T-helper 1 cell (primary cell): ENCODE measurements around the gene DACT2.
"Not testable (repeated sequence)": the region's sequence is repeated elsewhere in the genome, so short reads cannot be mapped to it uniquely, and the experiment has no call there.

Source experiments
- DNase-seq, 5 donors: peaks; one replicate each; pipeline ENCODE4 v3.0.0-alpha.2; 2012 to 2020
- total RNA-seq, 4 donors: gene quantifications; one replicate each; lab custom pipeline; 2026; lab: John Stamatoyannopoulos, UW

DACT2 gene
- 0 reads per million in 4 donors for total RNA-seq

- DNase-seq, result no peak
Observed at GRCh38 chr6:168319279-168320111, at the start of gene DACT2. Gene DACT2, minus strand, starts transcription at chr6:168319777. Its CDS starts 144 bp downstream, at chr6:168319633.

- DNase-seq, result no peak
Observed at GRCh38 chr6:168368936-168369335, 49.4 kb upstream of the DACT2 start.

- DNase-seq, result no peak
Observed at GRCh38 chr6:168368066-168368820, 48.7 kb upstream of the DACT2 start.

- DNase-seq, result no peak
Observed at GRCh38 chr6:168367285-168367751, 47.7 kb upstream of the DACT2 start.

- no peak for DNase-seq
Observed at GRCh38 chr6:168366473-168366872, 46.9 kb upstream of the DACT2 start.

GRCh38 chr6:168365422-168366165, 46.0 kb upstream of the DACT2 start:
- no peak for DNase-seq

- no peak for DNase-seq
Observed at GRCh38 chr6:168364793-168365421, 45.3 kb upstream of the DACT2 start.

- DNase-seq, result no peak
Observed at GRCh38 chr6:168363811-168364792, 44.5 kb upstream of the DACT2 start.

GRCh38 chr6:168363302-168363701, 43.7 kb upstream of the DACT2 start:
- no peak for DNase-seq

GRCh38 chr6:168362276-168362990, 42.9 kb upstream of the DACT2 start:
- DNase-seq, result no peak

GRCh38 chr6:168361766-168362165, 42.2 kb upstream of the DACT2 start:
- DNase-seq, result no peak

- DNase-seq, result no peak
Observed at GRCh38 chr6:168359794-168360193, 40.2 kb upstream of the DACT2 start.

GRCh38 chr6:168358842-168359420, 39.4 kb upstream of the DACT2 start:
- DNase-seq, result no peak

- not testable (repeated sequence) for DNase-seq
Observed at GRCh38 chr6:168356872-168357271, 37.3 kb upstream of the DACT2 start.

GRCh38 chr6:168355716-168356522, 36.3 kb upstream of the DACT2 start:
- peak in 1 of 5 donors; percentile 9 for DNase-seq

- DNase-seq, result no peak
Observed at GRCh38 chr6:168354338-168354737, 34.8 kb upstream of the DACT2 start.

- DNase-seq, result no peak
Observed at GRCh38 chr6:168353041-168353440, 33.5 kb upstream of the DACT2 start.

GRCh38 chr6:168352096-168352495, 32.5 kb upstream of the DACT2 start:
- DNase-seq, result no peak

- peak in 1 of 5 donors; percentile 36 for DNase-seq
Observed at GRCh38 chr6:168349718-168350210, 30.2 kb upstream of the DACT2 start.
